DND-41 (cell line): ENCODE data around the gene ADCK1.

Experiments used
- ATAC-seq: fragments of 200-7000 bp; cut with Tn5 transposase; 3 replicates; pipeline ENCODE4 v1.9.1; 2021; ENCODE audit warnings: low read depth; ENCODE audit not compliant: insufficient read depth
- DNase-seq: peaks from one replicate; pipeline ENCODE4 v3.0.0-alpha.2; 2020
- H2AFZ ChIP-seq: 2 replicates; pipeline ENCODE4 v1.6.0; 2012; ENCODE audit warnings: low read depth, low read length
- H3K27ac ChIP-seq: 2 replicates; pipeline ENCODE4 v1.5.1; 2012; ENCODE audit warnings: low read length, inconsistent platforms
- H3K27me3 ChIP-seq: fragments of 200-600 bp; sonication (generic); 2 replicates; pipeline ENCODE4 v1.6.0; 2012; ENCODE audit warnings: low read length, mild to moderate bottlenecking, inconsistent platforms; ENCODE audit not compliant: insufficient read depth, poor library complexity
- H3K36me3 ChIP-seq: 2 replicates; pipeline ENCODE4 v1.5.1; 2012; ENCODE audit warnings: low read length, inconsistent platforms; ENCODE audit not compliant: insufficient read depth
- H3K4me1 ChIP-seq: 2 replicates; pipeline ENCODE4 v1.5.1; 2012; ENCODE audit warnings: mild to moderate bottlenecking, low read length; ENCODE audit not compliant: insufficient read depth
- H3K4me2 ChIP-seq: 2 replicates; pipeline ENCODE4 v1.6.0; 2012; ENCODE audit warnings: mild to moderate bottlenecking, moderate library complexity, low read length, inconsistent platforms; ENCODE audit not compliant: insufficient read depth
- H3K4me3 ChIP-seq, 2 experiments: fragments of 200-600 bp in 1 of 2; shearing (Covaris generic) in 1 of 2; 2 replicates each; pipeline ENCODE4 v1.5.1; 2012 to 2016; ENCODE audit warnings: inconsistent platforms in 2 of 2, low read length in 2 of 2, mild to moderate bottlenecking in 2 of 2, low read depth in 1 of 2, moderate library complexity in 1 of 2
- H3K79me2 ChIP-seq: 2 replicates; pipeline ENCODE4 v1.6.0; 2012; ENCODE audit warnings: low read length, inconsistent platforms; ENCODE audit not compliant: insufficient read depth
- H3K9ac ChIP-seq: 2 replicates; pipeline ENCODE4 v1.6.0; 2012; ENCODE audit warnings: low read depth, mild to moderate bottlenecking, inconsistent platforms, low read length, moderate library complexity
- H3K9me3 ChIP-seq: 2 replicates; pipeline ENCODE4 v1.5.1; 2012; ENCODE audit warnings: low read length, moderate library complexity, mild to moderate bottlenecking, inconsistent platforms; ENCODE audit not compliant: insufficient read depth, severe bottlenecking
- H4K20me1 ChIP-seq: 2 replicates; pipeline ENCODE4 v1.6.0; 2012; ENCODE audit warnings: low read length; ENCODE audit not compliant: insufficient read depth
- EZH2 ChIP-seq: IDR thresholded peaks from 3 replicates; pipeline ENCODE4 v1.6.1; 2012; ENCODE audit warnings: borderline replicate concordance, low read depth, mild to moderate bottlenecking, moderate library complexity, low read length, inconsistent platforms; ENCODE audit not compliant: severe bottlenecking
- TF ChIP-seq, protein P1 (sequence below): IDR thresholded peaks from 2 replicates; pipeline ENCODE4 v1.5.1; 2012; ENCODE audit warnings: borderline replicate concordance, low read length, moderate library complexity, mild to moderate bottlenecking; ENCODE audit not compliant: poor library complexity, severe bottlenecking; ENCODE audit errors: extremely low read depth

Gene ADCK1

GRCh38 chr14:77822307-77822706 is 22.4 kb downstream of the ADCK1 start:
- DNase-seq, result no peak
- no peaks in the 10 kb centered on the region for H4K20me1 ChIP-seq
- H3K36me3 ChIP-seq, result peaks cover 20% of the 10 kb centered on the region
- H3K27me3 ChIP-seq, result no peaks in the 10 kb centered on the region
- no peak overlapping the region for H3K4me2 ChIP-seq
- no peak overlapping the region for H2AFZ ChIP-seq
- TF ChIP-seq, protein P1, sequence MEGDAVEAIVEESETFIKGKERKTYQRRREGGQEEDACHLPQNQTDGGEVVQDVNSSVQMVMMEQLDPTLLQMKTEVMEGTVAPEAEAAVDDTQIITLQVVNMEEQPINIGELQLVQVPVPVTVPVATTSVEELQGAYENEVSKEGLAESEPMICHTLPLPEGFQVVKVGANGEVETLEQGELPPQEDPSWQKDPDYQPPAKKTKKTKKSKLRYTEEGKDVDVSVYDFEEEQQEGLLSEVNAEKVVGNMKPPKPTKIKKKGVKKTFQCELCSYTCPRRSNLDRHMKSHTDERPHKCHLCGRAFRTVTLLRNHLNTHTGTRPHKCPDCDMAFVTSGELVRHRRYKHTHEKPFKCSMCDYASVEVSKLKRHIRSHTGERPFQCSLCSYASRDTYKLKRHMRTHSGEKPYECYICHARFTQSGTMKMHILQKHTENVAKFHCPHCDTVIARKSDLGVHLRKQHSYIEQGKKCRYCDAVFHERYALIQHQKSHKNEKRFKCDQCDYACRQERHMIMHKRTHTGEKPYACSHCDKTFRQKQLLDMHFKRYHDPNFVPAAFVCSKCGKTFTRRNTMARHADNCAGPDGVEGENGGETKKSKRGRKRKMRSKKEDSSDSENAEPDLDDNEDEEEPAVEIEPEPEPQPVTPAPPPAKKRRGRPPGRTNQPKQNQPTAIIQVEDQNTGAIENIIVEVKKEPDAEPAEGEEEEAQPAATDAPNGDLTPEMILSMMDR, result no peak
- no peak for TF ChIP-seq EZH2
- no peaks in the 10 kb centered on the region for H3K9me3 ChIP-seq
- no peak overlapping the region for H3K4me3 ChIP-seq
- H3K9ac ChIP-seq, result no peak overlapping the region
- no peaks in the 10 kb centered on the region for H3K4me1 ChIP-seq
- ATAC-seq, result no peak
- no peaks in the 10 kb centered on the region for H3K79me2 ChIP-seq
- H3K27ac ChIP-seq, result no peak overlapping the region

DNA sequence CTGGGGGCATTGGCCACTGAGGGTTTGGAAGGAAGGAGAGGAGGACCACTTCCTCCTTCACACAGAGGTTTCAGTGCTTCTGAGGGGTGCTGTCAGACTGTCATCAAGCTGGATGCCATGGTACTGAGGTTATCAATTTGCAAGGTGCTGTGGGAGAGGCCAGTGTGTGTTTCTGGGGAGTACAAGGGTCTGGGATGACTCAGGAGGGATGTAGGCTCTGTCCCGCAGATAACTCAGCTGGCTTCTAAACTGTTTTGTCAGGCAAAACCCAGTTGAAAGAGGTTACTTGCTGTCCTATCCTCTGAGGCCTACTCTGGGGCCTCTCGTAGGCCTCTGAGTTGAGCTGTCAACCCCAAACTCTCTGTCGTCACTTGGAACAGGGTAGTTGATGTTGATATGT is 22.8 kb downstream of the ADCK1 start:
- H4K20me1 ChIP-seq, result no peaks in the 10 kb centered on the region
- H3K79me2 ChIP-seq, result no peaks in the 10 kb centered on the region
- ATAC-seq (no peak), DNase-seq (no peak)
- H3K9ac ChIP-seq, result no peak overlapping the region
- H3K27me3 ChIP-seq, result no peaks in the 10 kb centered on the region
- no peak overlapping the region for H3K4me2 ChIP-seq
- TF ChIP-seq, protein P1, result no peak
- TF ChIP-seq EZH2, result no peak
- H2AFZ ChIP-seq, result no peak overlapping the region
- no peak overlapping the region for H3K27ac ChIP-seq
- H3K4me3 ChIP-seq, result no peak overlapping the region
- H3K9me3 ChIP-seq, result no peaks in the 10 kb centered on the region
- H3K4me1 ChIP-seq, result no peaks in the 10 kb centered on the region
- peaks cover 20% of the 10 kb centered on the region for H3K36me3 ChIP-seq

- no peaks in the 10 kb centered on the region for H3K79me2 ChIP-seq
- no peak for ATAC-seq
- no peaks in the 10 kb centered on the region for H3K27me3 ChIP-seq
- no peak for DNase-seq
- H3K9ac ChIP-seq, result no peak overlapping the region
- H3K4me2 ChIP-seq, result no peak overlapping the region
- H3K4me1 ChIP-seq, result no peaks in the 10 kb centered on the region
- no peak overlapping the region for H3K4me3 ChIP-seq
- H4K20me1 ChIP-seq, result no peaks in the 10 kb centered on the region
- peaks cover 20% of the 10 kb centered on the region for H3K36me3 ChIP-seq
- H3K27ac ChIP-seq, result no peak overlapping the region
- H2AFZ ChIP-seq, result no peak overlapping the region
- TF ChIP-seq EZH2, result no peak
- TF ChIP-seq, protein P1, result no peak
- no peaks in the 10 kb centered on the region for H3K9me3 ChIP-seq
These were observed 23.5 kb downstream of the ADCK1 start for GRCh38 chr14:77823378-77823777.
